Smooth muscle cell (in vitro differentiated cells): ENCODE data around the gene DAAM1. TPM values are rescaled to one million over a fixed set of nuclear protein-coding genes. Genes with fewer than 3 reads are reported as not detected.
A peak's percentile ranks its signal among the peaks of the same experiment; 100 is the strongest.

Source experiments
- DNase-seq: peaks from one replicate; lab custom pipeline; 2025; ENCODE audit not compliant: unreplicated experiment; lab: John Stamatoyannopoulos, UW
- H2AFZ ChIP-seq: fragments of 200-600 bp; sonication (generic); 2 replicates; pipeline ENCODE4 v1.6.0; 2016; ENCODE audit warnings: antibody characterized with exemption, low read depth, mild to moderate bottlenecking
- H3F3A ChIP-seq: fragments of 200-600 bp; sonication (generic); 2 replicates; pipeline ENCODE4 v1.6.0; 2017; ENCODE audit warnings: antibody characterized with exemption, low read depth
- H3K27ac ChIP-seq: fragments of 200-600 bp; sonication (generic); 2 replicates; pipeline ENCODE4 v1.5.1; 2016; ENCODE audit warnings: low read depth, mild to moderate bottlenecking
- H3K27me3 ChIP-seq: fragments of 200-600 bp; sonication (generic); 2 replicates; pipeline ENCODE4 v1.6.1; 2016; ENCODE audit warnings: low read depth, mild to moderate bottlenecking
- H3K36me3 ChIP-seq: fragments of 200-600 bp; sonication (generic); 2 replicates; pipeline ENCODE4 v1.5.1; 2016; ENCODE audit warnings: low read depth
- H3K4me1 ChIP-seq: fragments of 200-600 bp; sonication (generic); 2 replicates; pipeline ENCODE4 v1.5.1; 2016; ENCODE audit warnings: low read depth
- H3K4me2 ChIP-seq: fragments of 200-600 bp; sonication (generic); 2 replicates; pipeline ENCODE4 v1.6.0; 2016; ENCODE audit warnings: mild to moderate bottlenecking
- H3K4me3 ChIP-seq: fragments of 200-600 bp; sonication (generic); 2 replicates; pipeline ENCODE4 v1.5.1; 2016; ENCODE audit warnings: mild to moderate bottlenecking
- H3K79me2 ChIP-seq: fragments of 200-600 bp; sonication (generic); 2 replicates; pipeline ENCODE4 v1.6.0; 2016; ENCODE audit warnings: low read depth, mild to moderate bottlenecking
- H3K9ac ChIP-seq: fragments of 200-600 bp; sonication (generic); 2 replicates; pipeline ENCODE4 v1.6.0; 2016; ENCODE audit warnings: low read depth
- H3K9me3 ChIP-seq: fragments of 200-600 bp; sonication (generic); replicated peaks from 2 replicates; pipeline ENCODE4 v1.5.1; 2016; ENCODE audit warnings: low read depth
- H4K20me1 ChIP-seq: fragments of 200-600 bp; sonication (generic); 2 replicates; pipeline ENCODE4 v1.6.0; 2016; ENCODE audit warnings: low read depth
- CTCF ChIP-seq: fragments of 200-600 bp; sonication (generic); IDR thresholded peaks from 2 replicates; pipeline ENCODE4 v1.5.1; 2017; ENCODE audit warnings: borderline replicate concordance, mild to moderate bottlenecking, antibody characterized with exemption; ENCODE audit not compliant: insufficient read depth, poor library complexity, severe bottlenecking
- WGBS: methylation state at CpG from one replicate; pipeline ENCODE4 v1.1.7; 2016; ENCODE audit warnings: low lambda C conversion rate; 5-methylcytosine and 5-hydroxymethylcytosine counted together
- polyA plus RNA-seq: library from polyadenylated mRNA; unstranded; fragments of >200 nt; fragmentation: Nextera tagmentation; extraction: Ambion mirVana; gene quantifications from 2 replicates; pipeline ENCODE4 v1.2.1, GENCODE V29; 2016
- total RNA-seq: library from RNA; depleted of rRNA; stranded (reverse); fragments of >200 nt; gene quantifications from 2 replicates; pipeline ENCODE4 v1.2.3, GENCODE V29; 2014

The DAAM1 gene
- total and polyA plus RNA-seq, 2 experiments from 2014 or later = 10.9 to 46.4 TPM

GRCh38 chr14:59332727-59333126, 144.3 kb downstream of the DAAM1 start:
- Histone ChIP-seq H3K4me3 (no peak overlapping the region), H3K4me2 (peak overlapping the region; percentile 28), H3K27ac (peak overlapping the region; percentile 91), H3K36me3 (peaks cover 5% of the 10 kb centered on the region), H3K9ac (peak overlapping the region; percentile 70), H3K4me1 (peaks cover 39% of the 10 kb centered on the region), H3K27me3 (no peaks in the 10 kb centered on the region), H3K79me2 (no peaks in the 10 kb centered on the region), H2AFZ (no peak overlapping the region), H3K9me3 (no peaks in the 10 kb centered on the region), H3F3A (peaks cover 3% of the 10 kb centered on the region), H4K20me1 (no peaks in the 10 kb centered on the region)
- no peak for TF ChIP-seq CTCF
- 18% methylated on average over 2 of the region's 2 CpGs for WGBS
- DNase-seq = no peak

GRCh38 chr14:59333235-59333634, 144.8 kb downstream of the DAAM1 start:
- Histone ChIP-seq H3K79me2 (no peaks in the 10 kb centered on the region), H4K20me1 (no peaks in the 10 kb centered on the region), H3K27me3 (no peaks in the 10 kb centered on the region), H2AFZ (no peak overlapping the region), H3K4me1 (peaks cover 39% of the 10 kb centered on the region), H3K36me3 (peaks cover under 1% of the 10 kb centered on the region), H3K27ac (peak overlapping the region; percentile 91), H3K9ac (peak overlapping the region; percentile 70), H3K4me3 (no peak overlapping the region), H3K4me2 (peak overlapping the region; percentile 28), H3F3A (peaks cover 3% of the 10 kb centered on the region), H3K9me3 (no peaks in the 10 kb centered on the region)
- 69% methylated on average over 2 of the region's 2 CpGs for WGBS
- DNase-seq = no peak
- TF ChIP-seq CTCF = no peak

GRCh38 chr14:59333668-59334067, 145.2 kb downstream of the DAAM1 start:
- H3K9me3 ChIP-seq = no peaks in the 10 kb centered on the region
- no peak overlapping the region for H3K4me3 ChIP-seq
- H3F3A ChIP-seq = peaks cover 3% of the 10 kb centered on the region
- peaks cover 39% of the 10 kb centered on the region for H3K4me1 ChIP-seq
- no peaks in the 10 kb centered on the region for H3K79me2 ChIP-seq
- peak overlapping the region; percentile 70 for H3K9ac ChIP-seq
- H3K27me3 ChIP-seq = no peaks in the 10 kb centered on the region
- no peaks in the 10 kb centered on the region for H3K36me3 ChIP-seq
- peak overlapping the region; percentile 91 for H3K27ac ChIP-seq
- DNase-seq = no peak
- WGBS = 71% methylated on average over 1 of the region's 1 CpG
- H2AFZ ChIP-seq = no peak overlapping the region
- H3K4me2 ChIP-seq = peak overlapping the region; percentile 28
- no peak for TF ChIP-seq CTCF
- no peaks in the 10 kb centered on the region for H4K20me1 ChIP-seq

- H3K9me3 ChIP-seq = no peaks in the 10 kb centered on the region
- no peaks in the 10 kb centered on the region for H3K27me3 ChIP-seq
- no peak for TF ChIP-seq CTCF
- H4K20me1 ChIP-seq = no peaks in the 10 kb centered on the region
- H2AFZ ChIP-seq = no peak overlapping the region
- peak overlapping the region; percentile 57 for H3K9ac ChIP-seq
- 92% methylated on average over 3 of the region's 3 CpGs for WGBS
- H3K4me2 ChIP-seq = peak overlapping the region; percentile 28
- H3K36me3 ChIP-seq = no peaks in the 10 kb centered on the region
- H3F3A ChIP-seq = peaks cover 3% of the 10 kb centered on the region
- H3K4me3 ChIP-seq = no peak overlapping the region
- H3K27ac ChIP-seq = peak overlapping the region; percentile 91
- peaks cover 41% of the 10 kb centered on the region for H3K4me1 ChIP-seq
- no peaks in the 10 kb centered on the region for H3K79me2 ChIP-seq
- no peak for DNase-seq
Observed at GRCh38 chr14:59334253-59334652, 145.8 kb downstream of the DAAM1 start.
